Hair follicular keratinocyte (primary cell): ENCODE data around the gene EIF4G3. TPM values are rescaled to one million over a fixed set of nuclear protein-coding genes. Genes with fewer than 3 reads are reported as not detected.

Source experiments
- total RNA-seq: library from RNA; depleted of rRNA; stranded (reverse); fragments of >200 nt; gene quantifications from 2 replicates; pipeline ENCODE4 v1.2.3, GENCODE V29; 2015

Gene EIF4G3, protein sequence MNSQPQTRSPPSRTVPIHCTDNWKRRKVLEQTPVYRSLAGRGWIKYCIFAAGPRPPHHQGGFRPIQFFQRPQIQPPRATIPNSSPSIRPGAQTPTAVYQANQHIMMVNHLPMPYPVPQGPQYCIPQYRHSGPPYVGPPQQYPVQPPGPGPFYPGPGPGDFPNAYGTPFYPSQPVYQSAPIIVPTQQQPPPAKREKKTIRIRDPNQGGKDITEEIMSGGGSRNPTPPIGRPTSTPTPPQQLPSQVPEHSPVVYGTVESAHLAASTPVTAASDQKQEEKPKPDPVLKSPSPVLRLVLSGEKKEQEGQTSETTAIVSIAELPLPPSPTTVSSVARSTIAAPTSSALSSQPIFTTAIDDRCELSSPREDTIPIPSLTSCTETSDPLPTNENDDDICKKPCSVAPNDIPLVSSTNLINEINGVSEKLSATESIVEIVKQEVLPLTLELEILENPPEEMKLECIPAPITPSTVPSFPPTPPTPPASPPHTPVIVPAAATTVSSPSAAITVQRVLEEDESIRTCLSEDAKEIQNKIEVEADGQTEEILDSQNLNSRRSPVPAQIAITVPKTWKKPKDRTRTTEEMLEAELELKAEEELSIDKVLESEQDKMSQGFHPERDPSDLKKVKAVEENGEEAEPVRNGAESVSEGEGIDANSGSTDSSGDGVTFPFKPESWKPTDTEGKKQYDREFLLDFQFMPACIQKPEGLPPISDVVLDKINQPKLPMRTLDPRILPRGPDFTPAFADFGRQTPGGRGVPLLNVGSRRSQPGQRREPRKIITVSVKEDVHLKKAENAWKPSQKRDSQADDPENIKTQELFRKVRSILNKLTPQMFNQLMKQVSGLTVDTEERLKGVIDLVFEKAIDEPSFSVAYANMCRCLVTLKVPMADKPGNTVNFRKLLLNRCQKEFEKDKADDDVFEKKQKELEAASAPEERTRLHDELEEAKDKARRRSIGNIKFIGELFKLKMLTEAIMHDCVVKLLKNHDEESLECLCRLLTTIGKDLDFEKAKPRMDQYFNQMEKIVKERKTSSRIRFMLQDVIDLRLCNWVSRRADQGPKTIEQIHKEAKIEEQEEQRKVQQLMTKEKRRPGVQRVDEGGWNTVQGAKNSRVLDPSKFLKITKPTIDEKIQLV (N-terminal part only)
- 24.4 and 28.0 TPM in 2 replicates for total RNA-seq

DNA sequence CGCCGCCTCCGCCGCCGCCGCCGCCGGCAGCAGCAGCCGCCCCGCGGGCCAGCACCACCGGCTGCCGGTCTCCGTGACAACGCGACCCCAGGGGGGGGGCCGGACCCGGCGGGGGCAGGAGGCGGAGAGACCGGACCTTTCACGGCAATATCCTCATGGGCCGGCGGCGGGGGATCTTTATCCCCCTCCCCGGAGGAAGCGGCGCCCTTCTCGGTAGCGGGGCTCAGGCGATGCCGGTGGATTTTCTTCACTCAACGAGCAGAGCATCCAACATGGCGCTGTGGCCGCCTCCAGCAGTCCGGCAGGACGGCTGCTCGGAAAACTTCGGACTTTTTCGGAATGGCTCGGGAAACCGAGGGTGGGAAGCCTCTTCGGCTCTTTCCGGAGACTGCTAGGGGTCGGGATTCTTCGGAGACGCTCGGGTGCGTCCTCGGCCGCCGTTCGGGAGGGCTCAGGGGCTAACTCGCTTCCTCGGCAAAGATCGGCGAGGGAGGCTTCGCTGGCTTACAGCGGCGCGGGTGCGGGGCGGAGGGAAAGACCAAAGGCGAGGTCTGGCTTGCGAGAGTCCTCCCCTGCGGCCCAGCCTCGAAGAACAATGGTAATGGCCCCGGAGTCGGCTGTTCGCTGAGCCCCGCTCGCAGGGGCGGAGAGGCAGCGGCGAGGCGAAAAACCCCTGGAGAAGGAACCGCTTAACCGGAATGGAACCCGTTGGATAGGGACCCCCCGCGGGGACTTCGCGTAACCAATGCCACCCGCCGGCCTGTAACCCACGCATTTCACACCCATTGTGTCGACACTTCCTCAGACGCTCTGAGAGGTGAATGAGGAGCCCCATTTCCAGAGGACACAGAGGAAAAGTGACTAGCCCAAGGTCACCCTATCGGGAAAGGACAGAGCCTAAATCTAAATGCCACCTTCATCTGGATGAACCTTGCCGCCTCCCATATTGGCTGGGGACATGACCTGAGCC, at the start of gene EIF4G3:
Gene EIF4G3, minus strand, starts transcription at position 312 of the 970 bp plus-strand sequence. CDS start 174,155 bp downstream, outside the sequence.

DNA sequence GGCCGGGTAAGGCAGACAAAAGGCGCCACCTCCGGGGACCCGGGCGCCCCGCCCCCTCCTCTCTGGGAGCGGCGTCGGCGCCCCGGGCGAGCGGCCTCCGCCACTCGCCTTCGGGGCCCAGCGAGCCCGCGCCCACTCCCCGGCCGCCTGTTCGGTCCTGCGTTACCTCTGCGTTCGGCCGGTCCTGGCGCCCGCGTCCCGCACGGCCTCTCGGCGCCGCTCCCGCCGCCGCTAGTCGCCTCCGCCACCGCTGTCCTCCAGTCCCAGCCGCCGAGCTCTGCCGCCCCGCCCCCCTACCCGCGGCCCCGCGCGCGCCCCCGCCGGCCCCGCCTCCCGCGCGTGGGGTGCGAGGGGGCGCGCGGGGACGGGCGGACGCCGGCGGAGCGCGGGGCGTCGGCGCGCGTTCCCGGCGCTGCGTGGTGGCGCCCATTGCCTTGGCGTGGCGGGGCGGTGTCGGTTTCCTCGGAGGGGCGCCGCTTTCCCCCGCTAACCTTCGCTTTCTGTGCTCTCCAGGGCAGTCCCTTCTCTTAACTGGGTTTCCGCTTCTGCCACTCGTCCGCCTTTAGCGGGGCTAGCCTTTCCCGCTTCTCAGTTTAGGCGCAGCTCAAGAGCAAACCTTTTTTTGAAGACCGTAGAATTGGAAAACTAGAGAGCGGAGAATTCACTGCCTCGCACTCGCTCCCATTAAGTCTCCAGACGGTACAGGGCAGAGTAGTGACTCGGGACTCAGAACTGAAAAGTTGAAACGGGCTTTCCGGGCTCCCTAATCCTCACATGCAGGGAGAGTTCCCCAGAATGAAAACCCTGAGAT, 389.5 kb downstream of the EIF4G3 start, which contains the start of gene HP1BP3:
Gene HP1BP3, minus strand, starts transcription at position 279 of the 811 bp plus-strand sequence. CDS start 6,867 bp downstream, outside the sequence.

Other genes starting within 250 kb of the EIF4G3 start
- 48.0 and 77.9 TPM in 2 replicates for gene ECE1, start 113.6 kb upstream of the EIF4G3 start, total RNA-seq